Effector CD4-positive, alpha-beta T cell (primary cell): Measurements from ENCODE around the gene CYSLTR2.

Source experiments
- DNase-seq: peaks from one replicate; pipeline ENCODE4 v3.0.0-alpha.2; 2020
- total RNA-seq: gene quantifications from one replicate; lab custom pipeline; 2026; lab: John Stamatoyannopoulos, UW

CYSLTR2 gene
- 11.8 reads per million, percentile 35 among the genes with 10 or more reads in this experiment for total RNA-seq

- DNase-seq: peak; percentile 25
These were observed at the start of gene CYSLTR2 for GRCh38 chr13:48653472-48653939. Gene CYSLTR2, plus strand, starts transcription at chr13:48653929. Its CDS starts 52,889 bp downstream, at chr13:48706818.

GRCh38 chr13:48615049-48615448, 38.7 kb upstream of the CYSLTR2 start:
- DNase-seq: no peak

- DNase-seq: no peak
These were observed 34.8 kb upstream of the CYSLTR2 start for GRCh38 chr13:48618937-48619336.

GRCh38 chr13:48621056-48621455, 32.7 kb upstream of the CYSLTR2 start:
- no peak for DNase-seq

GRCh38 chr13:48624016-48624415, 29.7 kb upstream of the CYSLTR2 start:
- DNase-seq: no peak

GRCh38 chr13:48624858-48625257, 28.9 kb upstream of the CYSLTR2 start:
- no peak for DNase-seq

GRCh38 chr13:48625413-48626076, 28.2 kb upstream of the CYSLTR2 start:
- DNase-seq: no peak

GRCh38 chr13:48626077-48626449, 27.7 kb upstream of the CYSLTR2 start:
- DNase-seq: no peak

- DNase-seq: no peak
These were observed 26.8 kb upstream of the CYSLTR2 start for GRCh38 chr13:48626726-48627451.

GRCh38 chr13:48629277-48629676, 24.5 kb upstream of the CYSLTR2 start:
- no peak for DNase-seq

GRCh38 chr13:48630291-48630690, 23.4 kb upstream of the CYSLTR2 start:
- DNase-seq: no peak

GRCh38 chr13:48630773-48631172, 23.0 kb upstream of the CYSLTR2 start:
- no peak for DNase-seq

- no peak for DNase-seq
These were observed 22.3 kb upstream of the CYSLTR2 start for GRCh38 chr13:48631441-48631840.

- no peak for DNase-seq
These were observed 20.0 kb upstream of the CYSLTR2 start for GRCh38 chr13:48633700-48634099.

GRCh38 chr13:48634636-48635035, 19.1 kb upstream of the CYSLTR2 start:
- no peak for DNase-seq

- DNase-seq: no peak
These were observed 18.3 kb upstream of the CYSLTR2 start for GRCh38 chr13:48635478-48635877.

GRCh38 chr13:48636550-48636949, 17.2 kb upstream of the CYSLTR2 start:
- no peak for DNase-seq

- no peak for DNase-seq
These were observed 16.1 kb upstream of the CYSLTR2 start for GRCh38 chr13:48637601-48638000.

- DNase-seq: no peak
These were observed 13.0 kb upstream of the CYSLTR2 start for GRCh38 chr13:48640767-48641166.

- no peak for DNase-seq
These were observed 12.3 kb upstream of the CYSLTR2 start for GRCh38 chr13:48641404-48641803.

- DNase-seq: no peak
These were observed 11.7 kb upstream of the CYSLTR2 start for GRCh38 chr13:48642061-48642460.

- DNase-seq: no peak
These were observed 10.6 kb upstream of the CYSLTR2 start for GRCh38 chr13:48643159-48643558.

- DNase-seq: no peak
These were observed 9.6 kb upstream of the CYSLTR2 start for GRCh38 chr13:48644141-48644540.

GRCh38 chr13:48644951-48645350, 8.8 kb upstream of the CYSLTR2 start:
- DNase-seq: no peak
